Psoas muscle (tissue), 8 donors: ENCODE results near the gene UNC45B. TPM values are rescaled to one million over a fixed set of nuclear protein-coding genes. Genes with fewer than 3 reads are reported as not detected.

Experiments
- ATAC-seq, 4 donors: fragments of 200-7000 bp; cut with Tn5 transposase; one replicate each; pipeline ENCODE4 v1.9.1; 2020; ENCODE audit warnings: moderate library complexity in 3 of 4, mild to moderate bottlenecking in 2 of 4
- DNase-seq, 2 donors: peaks; one replicate each; pipeline ENCODE4 v3.0.0-alpha.2; 2020
- H3K27ac ChIP-seq: fragments of 200-600 bp; one replicate; pipeline ENCODE4 v1.8.0; 2022
- H3K27me3 ChIP-seq, 3 donors: fragments of 200-600 bp in 1 of 3; one replicate each; pipeline versions ENCODE4 v1.6.1 to v1.8.0; 2013 to 2022; ENCODE audit warnings: low read length in 2 of 3, mild to moderate bottlenecking in 2 of 3, moderate library complexity in 1 of 3; ENCODE audit not compliant: insufficient read depth in 3 of 3
- H3K36me3 ChIP-seq, 2 donors: fragments of 200-600 bp in 1 of 2; one replicate each; pipeline versions ENCODE4 v1.6.1 to v1.8.0; 2013 to 2022; ENCODE audit warnings: low read depth in 1 of 2, mild to moderate bottlenecking in 1 of 2, moderate library complexity in 1 of 2; ENCODE audit not compliant: insufficient read depth in 1 of 2
- H3K4me1 ChIP-seq: fragments of 200-600 bp; one replicate; pipeline ENCODE4 v1.8.0; 2022
- H3K4me3 ChIP-seq: fragments of 200-600 bp; one replicate; pipeline ENCODE4 v1.8.0; 2022; ENCODE audit warnings: mild to moderate bottlenecking
- H3K9me3 ChIP-seq: fragments of 200-600 bp; one replicate; pipeline ENCODE4 v1.8.0; 2022
- CTCF ChIP-seq: fragments of 200-600 bp; IDR thresholded peaks from one replicate; pipeline ENCODE4 v1.8.0; 2022; ENCODE audit warnings: antibody characterized with exemption
- WGBS, 3 donors: extraction: QIAGEN DNeasy Blood & Tissue Kit; methylation state at CpG; one replicate each; pipeline versions ENCODE4 v1.1.6 to v1.1.7; 2013; 5-methylcytosine and 5-hydroxymethylcytosine counted together
- intact Hi-C, 2 donors: fragments of 100-400 bp; cut with DNase I; formaldehyde crosslinking; loops; one replicate each; pipeline versions ENCODE4 v1.11.0 to v1.14.2; 2022
- polyA plus RNA-seq, 3 donors: library from polyadenylated mRNA; stranded (reverse); fragments of 200-250 nt; gene quantifications; one replicate each; pipeline ENCODE4 v1.2.3, GENCODE V29; 2013
- total RNA-seq, 4 donors: library from RNA; stranded (reverse); fragmentation: NEBNext Ultra II Directional in 2 of 4; extraction: Animal tissue kit (Norgen Biotek cat#: 25700) in 2 of 4; gene quantifications; one replicate each; pipeline versions ENCODE4 v1.2.1 to v1.2.4, GENCODE V29; 2021 to 2023
- donor health status: healthy with polysubstance abuse.
- donor health status: DM: no; HTN: no; CAD: no; lungs with moderate emphysema.
- donor health status: Bipolar disorder and iron deficiency.
- donor health status: healthy.
- donor health status: DM: yes; HTN: yes; CAD: no.
- donor health status: DM: no; HTN: no; CAD: no.
- donor health status: DM: no; HTN: no; CAD: no.
- donor health status: DM: yes; HTN: yes; CAD: no.

Gene UNC45B
- total and polyA plus RNA-seq, 7 donors, result 6.2 to 395 (median 109) TPM

GRCh38 chr17:35236821-35237220, 89.2 kb downstream of the UNC45B start:
- ATAC-seq, result no peak
- no peak for TF ChIP-seq CTCF
- no peak overlapping the region for H3K4me3 ChIP-seq
- WGBS, 3 donors, result 51 to 59% (median 54%) methylated on average over 5 of the region's 5 CpGs
- no peak for DNase-seq
- intact Hi-C loops, result no loop called here
- H3K36me3 ChIP-seq, result no peaks in the 10 kb centered on the region
- H3K27ac ChIP-seq, result no peak overlapping the region
- H3K4me1 ChIP-seq, result no peaks in the 10 kb centered on the region
- H3K9me3 ChIP-seq, result no peaks in the 10 kb centered on the region
- H3K27me3 ChIP-seq, result no peaks in the 10 kb centered on the region

- no peak for TF ChIP-seq CTCF
- peaks cover under 1% of the 10 kb centered on the region for H3K4me1 ChIP-seq
- H3K9me3 ChIP-seq, result no peaks in the 10 kb centered on the region
- ATAC-seq (no peak), DNase-seq (no peak)
- H3K36me3 ChIP-seq, result no peaks in the 10 kb centered on the region
- 71 to 80% (median 77%) methylated on average over 2 of the region's 2 CpGs for WGBS, 3 donors
- no peak overlapping the region for H3K4me3 ChIP-seq
- H3K27ac ChIP-seq, result no peak overlapping the region
- intact Hi-C loops, result no loop called here
- H3K27me3 ChIP-seq, result no peaks in the 10 kb centered on the region
These were observed 91.2 kb downstream of the UNC45B start for GRCh38 chr17:35238821-35239220.

Other genes with a start within 250 kb of the UNC45B start
- 1 to 10 TPM; 2.4 to 5.2 (median 3.3) TPM for gene CCT6B, start 186.4 kb upstream of the UNC45B start, total RNA-seq
- gene CCT6B, start 186.4 kb upstream of the UNC45B start, polyA plus RNA-seq, result 1 to 10 TPM in 2 of 3 donors, under 1 TPM in 1; 0.74 to 1.7 (median 1.2) TPM
- gene ZNF830, start 186.3 kb upstream of the UNC45B start, total RNA-seq, result 10 to 100 TPM in 2 of 4 donors, 1 to 10 TPM in 2; 7.0 to 12.6 (median 10.6) TPM
- gene ZNF830, start 186.3 kb upstream of the UNC45B start, polyA plus RNA-seq, result 10 to 100 TPM in 1 of 3 donors, 1 to 10 TPM in 2; 7.2 to 13.6 (median 9.6) TPM
- gene LIG3, start 167.3 kb upstream of the UNC45B start, total RNA-seq, result 10 to 100 TPM; 23.5 to 28.2 (median 26.2) TPM
- 10 to 100 TPM; 11.5 to 17.6 (median 12.2) TPM for gene LIG3, start 167.3 kb upstream of the UNC45B start, polyA plus RNA-seq
- 10 to 100 TPM; 23.6 to 39.5 (median 31.1) TPM for gene RFFL, start 84.1 kb upstream of the UNC45B start, total RNA-seq
- gene RFFL, start 84.1 kb upstream of the UNC45B start, polyA plus RNA-seq, result 10 to 100 TPM in 1 of 3 donors, 1 to 10 TPM in 2; 7.0 to 19.1 (median 8.6) TPM
- gene RAD51D, start 28.0 kb upstream of the UNC45B start, total RNA-seq, result 1 to 10 TPM; 4.0 to 6.2 (median 6.0) TPM
- 1 to 10 TPM; 3.6 to 5.4 (median 3.9) TPM for gene RAD51D, start 28.0 kb upstream of the UNC45B start, polyA plus RNA-seq
- gene FNDC8, start 26.2 kb upstream of the UNC45B start, total RNA-seq, result not detected
- not detected for gene FNDC8, start 26.2 kb upstream of the UNC45B start, polyA plus RNA-seq
- gene NLE1, start 5.5 kb upstream of the UNC45B start, total RNA-seq, result 10 to 100 TPM in 2 of 4 donors, 1 to 10 TPM in 2; 9.8 to 11.9 (median 10.2) TPM
- gene NLE1, start 5.5 kb upstream of the UNC45B start, polyA plus RNA-seq, result 10 to 100 TPM in 2 of 3 donors, 1 to 10 TPM in 1; 9.1 to 15.6 (median 10.6) TPM
- not detected for gene SLC35G3, start 46.6 kb downstream of the UNC45B start, total RNA-seq
- not detected for gene SLC35G3, start 46.6 kb downstream of the UNC45B start, polyA plus RNA-seq
- gene SLFN5, start 95.3 kb downstream of the UNC45B start, total RNA-seq, result 10 to 100 TPM; 14.5 to 23.7 (median 20.0) TPM
- gene SLFN5, start 95.3 kb downstream of the UNC45B start, polyA plus RNA-seq, result 1 to 10 TPM; 1.7 to 9.4 (median 2.0) TPM
- gene SLFN11, start 225.8 kb downstream of the UNC45B start, total RNA-seq, result 10 to 100 TPM in 1 of 4 donors, 1 to 10 TPM in 3; 6.9 to 11.3 (median 8.8) TPM
- 1 to 10 TPM; 1.8 to 7.0 (median 3.4) TPM for gene SLFN11, start 225.8 kb downstream of the UNC45B start, polyA plus RNA-seq